H9 (cell line): ENCODE data around the gene HIF1A. TPM values are rescaled to one million over a fixed set of nuclear protein-coding genes. Genes with fewer than 3 reads are reported as not detected.

Experiments used
- DNase-seq: peaks from one replicate; pipeline ENCODE4 v3.0.0-alpha.2; 2017
- H2AFZ ChIP-seq: one replicate; pipeline ENCODE4 v1.6.1; 2013; ENCODE audit warnings: mild to moderate bottlenecking, low read length, control low read depth, moderate library complexity
- H2AK5ac ChIP-seq: 2 replicates; pipeline ENCODE4 v1.6.1; 2013; ENCODE audit warnings: low read length, control low read depth, mixed read lengths; ENCODE audit not compliant: insufficient read length
- H2BK120ac ChIP-seq: one replicate; pipeline ENCODE4 v1.6.1; 2013; ENCODE audit warnings: low read depth, mild to moderate bottlenecking, low read length, control low read depth, inconsistent platforms; ENCODE audit not compliant: poor library complexity, severe bottlenecking
- H2BK12ac ChIP-seq: 2 replicates; pipeline ENCODE4 v1.6.1; 2013; ENCODE audit warnings: low read length, control low read depth, mixed read lengths, low read depth; ENCODE audit not compliant: insufficient read length
- H2BK15ac ChIP-seq: 2 replicates; pipeline ENCODE4 v1.6.1; 2013; ENCODE audit warnings: low read depth, low read length, control low read depth
- H2BK20ac ChIP-seq: one replicate; pipeline ENCODE4 v1.6.1; 2013; ENCODE audit warnings: low read depth, mild to moderate bottlenecking, low read length, control low read depth, inconsistent platforms; ENCODE audit not compliant: poor library complexity, severe bottlenecking
- H2BK5ac ChIP-seq: 2 replicates; pipeline ENCODE4 v1.6.1; 2013; ENCODE audit warnings: low read length, control low read depth, mixed read lengths; ENCODE audit not compliant: insufficient read length
- H3K14ac ChIP-seq: 2 replicates; pipeline ENCODE4 v1.6.1; 2013; ENCODE audit warnings: low read length, control low read depth; ENCODE audit not compliant: insufficient read depth
- H3K18ac ChIP-seq: 2 replicates; pipeline ENCODE4 v1.6.1; 2013; ENCODE audit warnings: low read depth, mild to moderate bottlenecking, mixed read lengths, low read length, control low read depth; ENCODE audit not compliant: insufficient read length
- H3K23ac ChIP-seq: 2 replicates; pipeline ENCODE4 v1.6.1; 2013; ENCODE audit warnings: low read length, control low read depth, mixed read lengths, low read depth; ENCODE audit not compliant: insufficient read length
- H3K23me2 ChIP-seq: 2 replicates; pipeline ENCODE4 v1.6.1; 2013; ENCODE audit warnings: low read depth, mild to moderate bottlenecking, mixed read lengths, low read length, control low read depth; ENCODE audit not compliant: insufficient read length, poor library complexity, severe bottlenecking
- H3K27ac ChIP-seq: 2 replicates; pipeline ENCODE4 v1.5.1; 2013; ENCODE audit warnings: low read length, control low read depth, mixed read lengths, low read depth; ENCODE audit not compliant: insufficient read length
- H3K27me3 ChIP-seq: 2 replicates; pipeline ENCODE4 v1.6.1; 2013; ENCODE audit warnings: low read length, control low read depth, inconsistent platforms; ENCODE audit not compliant: insufficient read depth
- H3K4ac ChIP-seq: 2 replicates; pipeline ENCODE4 v1.6.1; 2013; ENCODE audit warnings: low read depth, mild to moderate bottlenecking, control low read depth, inconsistent platforms, low read length, moderate library complexity
- H3K4me1 ChIP-seq: 2 replicates; pipeline ENCODE4 v1.6.1; 2013; ENCODE audit warnings: low read length, control low read depth, inconsistent platforms; ENCODE audit not compliant: insufficient read depth
- H3K4me2 ChIP-seq: 2 replicates; pipeline ENCODE4 v1.6.1; 2013; ENCODE audit warnings: low read length, control low read depth, mixed read lengths; ENCODE audit not compliant: insufficient read length, insufficient read depth
- H3K56ac ChIP-seq: 2 replicates; pipeline ENCODE4 v1.6.1; 2013; ENCODE audit warnings: low read depth, mild to moderate bottlenecking, mixed read lengths, low read length, control low read depth; ENCODE audit not compliant: insufficient read length
- H3K79me1 ChIP-seq: 2 replicates; pipeline ENCODE4 v1.6.1; 2013; ENCODE audit warnings: low read depth, mild to moderate bottlenecking, moderate library complexity, low read length, control low read depth, inconsistent platforms; ENCODE audit not compliant: insufficient read depth, poor library complexity, severe bottlenecking
- H3K79me2 ChIP-seq: 2 replicates; pipeline ENCODE4 v1.6.1; 2013; ENCODE audit warnings: low read length, control low read depth, inconsistent platforms; ENCODE audit not compliant: insufficient read depth
- H3K9ac ChIP-seq: 2 replicates; pipeline ENCODE4 v1.6.1; 2013; ENCODE audit warnings: low read length, control low read depth, mixed read lengths; ENCODE audit not compliant: insufficient read length; ENCODE audit errors: extremely low read depth
- H3K9me3 ChIP-seq: one replicate; pipeline ENCODE4 v1.6.1; 2013; ENCODE audit warnings: low read depth, low read length, inconsistent platforms; ENCODE audit not compliant: control insufficient read depth
- H3T11ph ChIP-seq: one replicate; pipeline ENCODE4 v1.6.1; 2013; ENCODE audit warnings: mild to moderate bottlenecking, low read length, control low read depth, inconsistent platforms
- H4K20me1 ChIP-seq: one replicate; pipeline ENCODE4 v1.6.1; 2013; ENCODE audit not compliant: control insufficient read depth, insufficient read length, insufficient read depth
- H4K5ac ChIP-seq: 2 replicates; pipeline ENCODE4 v1.6.1; 2013; ENCODE audit warnings: low read depth, mild to moderate bottlenecking, mixed read lengths, low read length, control low read depth; ENCODE audit not compliant: insufficient read length
- H4K8ac ChIP-seq: replicated peaks from 2 replicates; pipeline ENCODE4 v1.6.1; 2013; ENCODE audit warnings: low read length, control low read depth, mixed read lengths, low read depth; ENCODE audit not compliant: insufficient read length
- H4K91ac ChIP-seq: 2 replicates; pipeline ENCODE4 v1.6.1; 2013; ENCODE audit warnings: low read depth, mild to moderate bottlenecking, moderate library complexity, mixed read lengths, low read length, control low read depth; ENCODE audit not compliant: insufficient read length
- H3K27ac Mint-ChIP-seq, 3 experiments: 2 replicates in 2 of 3; 3 replicates in 1 of 3; pipeline ENCODE4 v1.8.0; 2020 to 2021; ENCODE audit warnings: mixed read lengths in 3 of 3, mild to moderate bottlenecking in 1 of 3, moderate library complexity in 1 of 3
- H3K27me3 Mint-ChIP-seq: 2 replicates; pipeline ENCODE4 v1.8.0; 2021; ENCODE audit warnings: low read depth, mild to moderate bottlenecking, moderate library complexity, mixed read lengths
- H3K36me3 Mint-ChIP-seq, 3 experiments: 2 replicates in 2 of 3; 3 replicates in 1 of 3; pipeline ENCODE4 v1.8.0; 2020 to 2021; ENCODE audit warnings: low read depth in 3 of 3, mixed read lengths in 3 of 3; ENCODE audit not compliant: insufficient read depth in 1 of 3
- H3K4me1 Mint-ChIP-seq, 2 experiments: 2 replicates each; pipeline ENCODE4 v1.8.0; 2020; ENCODE audit warnings: mixed read lengths in 2 of 2
- H3K4me3 Mint-ChIP-seq, 2 experiments: 2 replicates in 1 of 2; 3 replicates in 1 of 2; pipeline ENCODE4 v1.8.0; 2020 to 2021; ENCODE audit warnings: mild to moderate bottlenecking in 2 of 2, mixed read lengths in 2 of 2, moderate library complexity in 1 of 2
- H3K9me3 Mint-ChIP-seq, 2 experiments: 2 replicates in 1 of 2; 3 replicates in 1 of 2; pipeline ENCODE4 v1.8.0; 2020; ENCODE audit warnings: mild to moderate bottlenecking in 2 of 2, mixed read lengths in 2 of 2, moderate library complexity in 1 of 2
- CTCF ChIP-seq: fragments of 200-600 bp; sonication (generic); conservative IDR thresholded peaks from 3 replicates; pipeline ENCODE4 v1.8.0; 2021; ENCODE audit warnings: antibody characterized with exemption, mild to moderate bottlenecking
- WGBS: extraction: QIAGEN DNeasy Blood & Tissue Kit; methylation state at CpG from one replicate; pipeline ENCODE4 v1.1.7; 2013; ENCODE audit warnings: missing lambda C conversion rate, low lambda C conversion rate, mixed read lengths; ENCODE audit not compliant: insufficient read length; ENCODE audit errors: extremely low coverage; 5-methylcytosine and 5-hydroxymethylcytosine counted together
- total RNA-seq: library from RNA; stranded (reverse); gene quantifications from 2 replicates; pipeline ENCODE4 v1.2.1, GENCODE V29; 2021

The HIF1A gene
- total RNA-seq, 1 experiment from 2014 or later = 154 TPM

GRCh38 chr14:61668282-61668681, 27.0 kb upstream of the HIF1A start:
- H3K79me2 ChIP-seq = no peaks in the 10 kb centered on the region
- no peak overlapping the region for H4K91ac ChIP-seq
- no peak overlapping the region for H3K14ac ChIP-seq
- no peaks in the 10 kb centered on the region for H3K9me3 Mint-ChIP-seq
- H3K4me1 ChIP-seq = no peaks in the 10 kb centered on the region
- no peak overlapping the region for H3K18ac ChIP-seq
- no peak overlapping the region for H3K27ac ChIP-seq
- no peak overlapping the region for H4K8ac ChIP-seq
- H3K23ac ChIP-seq = no peak overlapping the region
- H3K56ac ChIP-seq = no peak overlapping the region
- no peak overlapping the region for H2BK5ac ChIP-seq
- H2BK20ac ChIP-seq = no peak overlapping the region
- no peak overlapping the region for H3K27ac Mint-ChIP-seq
- H3K9ac ChIP-seq = no peak overlapping the region
- no CpG with 5 or more reads among the region's 1 CpG for WGBS
- H3K4ac ChIP-seq = no peak overlapping the region
- H3K4me1 Mint-ChIP-seq = peaks cover 6 to 7% of the 10 kb centered on the region in 2 experiments; a peak in 3 of 4 replicates
- no peak overlapping the region for H3K4me3 Mint-ChIP-seq
- H2AFZ ChIP-seq = no peak overlapping the region
- no peak overlapping the region for H2BK12ac ChIP-seq
- H4K20me1 ChIP-seq = no peaks in the 10 kb centered on the region
- no peak overlapping the region for H4K5ac ChIP-seq
- H3K9me3 ChIP-seq = no peaks in the 10 kb centered on the region
- H2BK120ac ChIP-seq = no peak overlapping the region
- no peaks in the 10 kb centered on the region for H3K36me3 Mint-ChIP-seq
- no peak overlapping the region for H3K4me2 ChIP-seq
- no peak overlapping the region for H2AK5ac ChIP-seq
- H3K27me3 Mint-ChIP-seq = peaks cover 2% of the 10 kb centered on the region; the same call in 1 of the 2 replicates
- no peaks in the 10 kb centered on the region; the same call in 1 of the 2 replicates for H3K27me3 ChIP-seq
- no peak for DNase-seq
- H3T11ph ChIP-seq = no peak overlapping the region
- H3K79me1 ChIP-seq = no peaks in the 10 kb centered on the region
- no peaks in the 10 kb centered on the region for H3K23me2 ChIP-seq
- TF ChIP-seq CTCF = no peak
- H2BK15ac ChIP-seq = no peak overlapping the region
